ENCODE measurements around the gene AMMECR1.
"Not testable (repeated sequence)": the region's sequence is repeated elsewhere in the genome, so short reads cannot be mapped to it uniquely, and the experiment has no call there.

AMMECR1 gene

GRCh38 chrX:110162131-110162530, 155.8 kb downstream of the AMMECR1 start:
- no peak for DNase-seq

- no peak for DNase-seq
These were observed 156.6 kb downstream of the AMMECR1 start for GRCh38 chrX:110161361-110161686.

GRCh38 chrX:110159865-110160264, 158.0 kb downstream of the AMMECR1 start:
- no peak for DNase-seq

- DNase-seq: no peak
These were observed 158.7 kb downstream of the AMMECR1 start for GRCh38 chrX:110159235-110159634.

GRCh38 chrX:110157444-110157843, 160.4 kb downstream of the AMMECR1 start:
- DNase-seq: no peak

GRCh38 chrX:110156167-110156754, 161.6 kb downstream of the AMMECR1 start:
- DNase-seq: no peak

- no peak for DNase-seq
These were observed 162.1 kb downstream of the AMMECR1 start for GRCh38 chrX:110155759-110156158.

GRCh38 chrX:110154328-110154727, 163.6 kb downstream of the AMMECR1 start:
- not testable (repeated sequence) for DNase-seq

- no peak for DNase-seq
These were observed 164.0 kb downstream of the AMMECR1 start for GRCh38 chrX:110153896-110154295.

- no peak for DNase-seq
These were observed 164.6 kb downstream of the AMMECR1 start for GRCh38 chrX:110153244-110153643.

- no peak for DNase-seq
These were observed 171.4 kb downstream of the AMMECR1 start for GRCh38 chrX:110146521-110146920.

- peak; percentile 11 for DNase-seq
These were observed 172.0 kb downstream of the AMMECR1 start for GRCh38 chrX:110145854-110146253.

GRCh38 chrX:110145311-110145710, 172.6 kb downstream of the AMMECR1 start:
- no peak for DNase-seq
